ENCODE measurements around the gene STOML3.

GRCh38 chr13:38998739-38999138 lies 8.1 kb upstream of the STOML3 start:
- no peak for TF ChIP-seq POLR2A (IDR thresholded peaks at IDR 0.05; ENCODE audit: low read depth, low read length)
- TF ChIP-seq POLR2AphosphoS5 (IDR thresholded peaks at IDR 0.05; ENCODE audit: low read depth, low read length) = no peak
- no peak for TF ChIP-seq TAF1 (IDR thresholded peaks at IDR 0.05; ENCODE audit: low read depth, low read length)
- no peak for TF ChIP-seq PAX5 (IDR thresholded peaks at IDR 0.05; ENCODE audit: insufficient read depth, low read length, severe bottlenecking)

Measured in GM12891 (cell line).